ENCODE data around the gene C16orf78.
A peak's percentile ranks its signal among the peaks of the same experiment; 100 is the strongest.

The C16orf78 gene

DNA sequence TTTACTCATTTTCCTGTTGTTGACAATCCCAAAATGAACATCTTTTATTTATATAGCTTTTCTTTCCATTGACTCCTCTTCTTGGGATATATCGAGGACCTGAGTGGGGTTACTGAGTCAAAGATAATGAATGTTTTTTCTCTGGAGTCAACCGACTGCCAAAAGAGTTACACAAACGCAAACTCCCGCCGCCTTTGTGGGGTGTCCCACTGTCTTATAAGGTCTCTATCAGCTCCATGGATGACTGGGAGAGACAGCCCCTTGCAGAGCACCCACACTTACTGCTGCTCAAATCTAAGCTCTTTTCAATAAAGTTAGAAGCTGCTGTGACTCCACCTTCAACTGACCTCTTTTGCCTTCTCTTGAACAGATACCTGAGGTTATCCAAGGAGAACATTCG is 25.2 kb downstream of the C16orf78 start:
- DNase-seq, result no peak

DNA sequence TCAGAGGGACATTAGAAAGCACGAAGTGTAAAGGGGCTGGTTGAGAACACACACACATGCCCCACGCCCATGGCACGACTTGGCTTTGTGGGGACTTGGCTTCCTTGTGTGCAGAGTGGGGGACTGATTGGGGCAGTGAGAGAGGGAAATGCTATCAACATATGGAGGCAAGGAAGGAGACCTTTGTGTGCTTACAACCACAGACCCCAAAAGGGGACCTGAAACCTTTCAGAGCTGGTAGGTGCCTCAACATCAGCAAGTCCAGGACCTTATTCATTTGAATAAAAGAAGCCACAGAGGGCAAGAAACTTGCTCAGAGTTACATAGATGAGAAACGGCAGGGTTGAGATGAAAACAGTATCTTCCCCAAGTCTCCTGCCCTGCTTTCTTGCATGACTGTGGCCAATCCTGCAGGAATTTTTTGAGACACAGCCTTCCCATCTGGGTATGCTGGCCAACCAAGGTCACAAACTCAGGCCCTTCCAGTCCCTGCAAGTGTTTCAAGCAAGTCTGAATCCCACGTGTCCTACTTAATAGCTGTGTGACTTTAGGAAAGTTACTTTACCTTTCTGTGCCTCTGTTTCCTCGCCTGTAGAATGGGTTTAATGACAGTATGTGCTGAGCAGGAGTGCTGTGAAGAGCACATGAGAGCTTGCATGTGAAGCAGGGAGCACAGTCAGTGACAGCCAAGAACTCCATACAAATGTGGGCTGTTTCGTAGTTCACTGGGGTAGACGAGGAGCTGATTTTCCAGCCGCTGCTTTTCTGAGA is 26.2 kb downstream of the C16orf78 start:
- no peak for DNase-seq

GRCh38 chr16:49400611-49401010 is 27.0 kb downstream of the C16orf78 start:
- DNase-seq, result no peak

DNA sequence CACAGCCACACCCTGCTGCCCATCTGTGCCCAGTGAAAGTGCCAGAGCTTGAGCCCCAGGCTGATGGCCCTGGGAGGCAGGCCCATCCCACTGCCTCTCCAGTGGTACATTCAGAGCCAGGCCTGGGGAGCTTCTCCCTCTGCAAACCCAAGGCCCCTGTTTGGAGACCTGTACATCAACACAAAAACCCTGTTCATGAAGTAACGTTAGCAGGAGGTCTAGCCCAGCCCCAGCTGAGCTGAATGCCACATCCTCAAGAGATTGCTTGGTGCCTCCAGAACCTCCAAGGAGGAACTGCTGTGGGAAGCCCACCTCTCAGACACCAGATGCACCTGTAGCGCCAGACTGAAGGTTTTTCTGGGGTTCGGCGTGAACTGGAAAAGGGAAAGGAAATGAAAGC is 31.5 kb downstream of the C16orf78 start:
- no peak for DNase-seq

GRCh38 chr16:49405530-49405929 is 31.9 kb downstream of the C16orf78 start:
- no peak for DNase-seq

DNA sequence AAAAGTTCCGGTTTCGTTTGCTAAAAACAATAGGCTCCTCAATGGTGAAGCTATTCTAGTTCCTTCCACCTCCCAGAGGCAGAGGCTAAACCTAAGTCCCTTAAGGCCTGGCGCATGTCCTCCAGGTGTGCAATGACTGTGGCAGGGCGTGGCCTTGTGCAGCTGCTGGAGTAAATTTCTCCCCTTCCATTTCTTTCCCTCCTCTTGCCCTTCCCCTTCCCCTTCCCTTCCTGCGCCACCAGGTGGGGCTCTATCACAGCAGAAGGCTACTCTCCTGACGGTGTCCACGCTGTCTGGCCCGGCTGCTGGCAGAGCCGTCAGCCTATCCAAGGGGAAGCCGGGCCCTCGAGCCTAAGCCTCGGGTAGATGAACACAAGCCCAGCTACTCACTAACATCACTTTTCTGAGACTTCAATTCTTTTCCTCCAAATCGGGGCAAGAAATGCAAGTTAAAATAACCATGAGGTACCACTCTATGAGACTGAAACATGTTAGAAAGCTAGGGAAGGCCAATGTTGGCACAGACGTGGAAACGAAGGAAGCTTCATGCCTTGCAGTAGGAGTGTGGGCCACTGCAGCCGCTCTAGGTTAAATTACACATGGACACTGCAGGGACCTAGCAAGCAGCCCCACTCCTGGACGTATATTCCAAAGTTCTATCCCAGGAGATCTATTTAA is 34.4 kb downstream of the C16orf78 start:
- DNase-seq, result peak; percentile 71

- no peak for DNase-seq
Measured at GRCh38 chr16:49409121-49409520, 35.5 kb downstream of the C16orf78 start.

- no peak for DNase-seq
Measured at GRCh38 chr16:49410226-49410625, 36.6 kb downstream of the C16orf78 start.

DNA sequence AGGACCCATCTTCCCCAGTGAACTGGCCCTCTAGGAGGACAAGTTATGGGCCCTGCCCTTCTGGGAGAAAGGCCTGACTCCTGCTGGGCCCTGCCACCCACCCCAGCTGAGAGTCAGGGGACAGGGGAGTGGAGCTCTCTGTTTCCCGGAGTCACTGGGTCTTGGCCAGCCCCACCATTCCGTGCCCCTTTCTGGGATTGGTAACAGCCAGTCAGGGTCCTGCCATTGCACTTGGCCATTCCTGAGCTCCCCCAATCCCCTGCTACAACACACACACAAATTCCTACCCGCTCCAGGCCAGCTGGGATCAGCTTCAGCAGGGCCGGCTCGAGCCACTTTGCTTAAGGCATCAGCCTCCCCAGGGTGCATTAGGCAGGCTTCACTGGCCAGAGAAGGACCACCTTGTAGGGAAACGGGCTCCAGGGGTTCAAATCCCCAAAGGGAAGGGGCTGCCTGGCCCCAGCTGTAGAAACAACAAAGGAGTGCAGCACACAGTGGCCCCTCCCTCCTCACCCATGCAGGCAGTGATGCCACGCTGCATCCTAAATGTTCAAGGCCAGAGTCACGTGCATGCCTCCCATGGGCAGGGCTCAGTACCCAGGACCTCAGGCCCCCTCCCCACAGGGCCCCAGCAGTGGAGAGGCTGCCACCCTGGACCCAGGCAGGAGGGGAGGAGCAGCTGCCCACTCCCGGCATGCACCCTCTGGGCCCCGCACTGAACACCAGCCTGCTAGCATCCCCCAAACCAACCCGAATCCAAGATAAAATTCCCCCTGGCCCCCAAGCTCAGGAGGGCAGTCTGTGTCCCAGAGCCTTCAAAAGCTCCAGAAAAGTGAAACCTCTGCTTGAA is 37.7 kb downstream of the C16orf78 start:
- DNase-seq, result no peak

GRCh38 chr16:49414671-49415070 is 41.1 kb downstream of the C16orf78 start:
- no peak for DNase-seq

- no peak for DNase-seq
Measured at GRCh38 chr16:49415083-49415482, 41.5 kb downstream of the C16orf78 start.

DNA sequence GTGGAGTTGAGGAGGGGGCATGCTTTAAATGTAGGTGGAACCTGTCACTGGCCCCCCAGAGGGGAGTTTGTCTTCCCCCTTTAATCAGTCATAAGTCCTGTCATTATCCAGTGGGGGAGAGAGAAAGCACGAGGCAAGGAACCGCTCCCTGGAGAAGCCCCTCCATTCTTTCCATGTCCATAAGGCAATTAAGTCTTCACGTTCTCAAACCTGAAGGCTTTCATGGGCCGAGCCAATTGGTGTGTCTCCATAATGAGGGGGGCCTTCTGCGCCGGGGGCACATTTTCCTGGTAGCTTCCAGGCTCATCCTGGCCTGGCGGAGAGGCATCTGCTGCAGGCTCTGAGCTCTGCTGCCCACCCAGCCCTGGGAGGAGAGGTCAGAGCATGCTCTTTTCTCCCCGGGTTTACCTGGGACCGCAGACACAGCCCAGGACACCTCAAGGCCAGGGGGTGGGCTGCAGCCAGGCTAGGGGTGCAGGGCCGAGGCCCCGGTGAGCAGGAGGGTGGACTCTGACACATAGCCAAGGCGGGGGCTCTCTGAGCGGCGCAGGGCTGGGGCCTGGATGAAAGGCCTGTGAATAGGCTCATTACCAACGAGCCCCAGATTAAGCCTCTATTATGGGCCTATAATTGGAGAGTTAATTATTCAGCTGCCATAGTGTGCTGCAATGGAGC is 42.5 kb downstream of the C16orf78 start:
- no peak for DNase-seq

DNA sequence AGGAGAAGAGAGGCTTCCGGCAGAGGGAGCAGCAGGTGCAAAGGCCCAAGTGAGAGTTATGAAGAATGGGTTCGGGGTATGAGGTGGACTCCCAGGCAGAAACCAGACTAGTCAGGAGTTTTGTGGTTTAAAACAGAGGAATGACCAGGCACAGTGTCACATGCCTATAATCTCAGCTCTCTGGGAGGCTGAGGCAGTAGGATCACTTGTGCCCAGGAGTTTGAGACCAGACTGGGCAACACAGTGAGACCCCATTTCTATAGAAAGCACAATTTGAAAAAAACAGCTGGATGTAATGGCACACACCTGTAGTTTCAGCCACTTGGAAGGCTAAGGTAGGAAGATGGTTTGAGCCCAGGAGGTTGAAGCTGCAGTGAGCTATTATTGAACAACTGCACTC is 43.8 kb downstream of the C16orf78 start:
- DNase-seq, result no peak

GRCh38 chr16:49419006-49419405 is 45.4 kb downstream of the C16orf78 start:
- no peak for DNase-seq

- DNase-seq, result no peak
Measured at GRCh38 chr16:49419862-49420261, 46.3 kb downstream of the C16orf78 start.

GRCh38 chr16:49422896-49423295 is 49.3 kb downstream of the C16orf78 start:
- DNase-seq, result no peak

DNA sequence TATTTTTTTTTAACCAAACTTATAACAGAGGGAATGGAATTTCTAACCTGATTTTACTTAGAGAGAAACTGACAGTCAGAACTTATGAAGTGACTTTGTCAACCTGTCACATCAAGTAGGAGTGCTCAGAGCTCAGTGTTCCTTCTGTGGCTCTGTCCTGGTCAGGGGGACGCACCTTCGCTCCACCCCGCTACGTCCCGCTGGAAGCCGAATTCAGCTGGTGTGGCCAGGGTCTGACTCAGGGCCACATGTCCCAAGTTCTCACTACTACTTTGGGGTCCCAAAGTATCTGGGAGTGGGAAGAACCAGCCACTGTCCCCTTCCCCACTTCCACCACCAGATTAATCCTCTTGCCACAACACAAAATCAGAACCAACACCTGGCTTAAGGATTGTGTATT is 51.4 kb downstream of the C16orf78 start:
- DNase-seq, result no peak

GRCh38 chr16:49427771-49428170 is 54.2 kb downstream of the C16orf78 start:
- no peak for DNase-seq

- DNase-seq, result no peak
Measured at GRCh38 chr16:49428808-49429207, 55.2 kb downstream of the C16orf78 start.

- DNase-seq, result no peak
Measured at GRCh38 chr16:49431040-49431439, 57.4 kb downstream of the C16orf78 start.

DNA sequence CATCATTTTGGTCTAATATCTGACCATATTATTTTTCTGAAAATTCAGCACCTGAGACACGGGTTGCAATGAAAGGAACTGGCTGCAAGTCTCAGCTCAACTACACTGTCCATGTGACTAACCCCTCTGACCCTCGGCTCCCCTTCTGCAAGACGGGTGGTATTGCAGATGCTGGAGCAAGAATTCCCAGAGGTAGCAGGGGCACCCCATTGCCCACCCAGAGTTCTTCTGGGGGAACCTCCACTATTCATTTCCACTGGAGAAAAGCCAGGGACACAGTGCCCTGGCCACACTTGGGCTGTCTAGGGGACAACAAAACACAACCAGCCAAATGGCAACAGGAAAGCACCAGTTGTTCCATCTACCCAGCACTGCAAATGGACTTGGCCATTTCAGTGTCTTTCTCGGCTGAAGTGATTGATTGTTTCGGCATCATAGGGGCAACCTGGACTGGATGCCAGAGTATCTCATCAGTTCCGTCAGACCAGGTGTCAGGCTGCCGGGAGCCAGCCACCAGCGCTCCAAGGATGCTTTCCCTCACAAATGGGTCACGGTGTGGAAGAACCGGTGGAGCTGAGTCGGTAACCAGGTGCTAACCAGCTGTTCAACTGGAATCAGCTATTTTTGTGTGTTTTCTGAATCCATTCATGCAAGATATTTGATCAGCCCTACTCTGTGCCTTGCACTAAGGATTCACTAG is 58.1 kb downstream of the C16orf78 start:
- no peak for DNase-seq

DNA sequence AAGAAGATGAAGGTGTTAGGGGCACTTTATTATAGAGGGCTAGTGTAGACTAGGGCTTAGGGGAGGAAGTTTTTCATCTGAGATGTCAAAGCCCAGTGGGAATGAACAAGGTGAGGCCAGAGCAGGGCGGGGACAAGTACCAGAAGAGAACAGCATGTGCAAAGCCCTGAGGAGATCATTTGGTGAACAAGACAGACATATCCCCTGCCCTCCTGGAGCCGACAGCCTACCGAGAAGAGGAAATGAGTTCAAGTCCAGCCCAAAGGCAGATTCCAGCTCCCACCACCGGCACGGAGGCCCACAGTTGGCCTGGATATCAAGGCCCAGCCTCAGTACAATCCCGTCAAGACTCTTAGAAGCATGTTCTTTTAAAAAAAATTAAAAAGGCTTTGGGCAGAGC is 61.1 kb downstream of the C16orf78 start:
- DNase-seq, result no peak

Data from CD4-positive, alpha-beta T cell treated with Interleukin-6 for 4 hours (primary cell).